GM12878 (cell line): ENCODE data around the gene ART1.

Experiments used
- CHD2 ChIP-seq: IDR thresholded peaks from 2 replicates; pipeline ENCODE4 v1.6.1; 2011; ENCODE audit warnings: low read depth, low read length, improper control_type of control experiment, borderline replicate concordance
- CTCF ChIP-seq, 3 experiments: IDR thresholded peaks in 2 of 3; conservative IDR thresholded peaks in 1 of 3; 2 replicates each; pipeline ENCODE4 v1.5.1; 2011; ENCODE audit warnings: low read depth in 3 of 3, low read length in 3 of 3, mild to moderate bottlenecking in 3 of 3, control low read depth in 2 of 3, moderate library complexity in 2 of 3, inconsistent platforms in 1 of 3, mixed read lengths in 1 of 3; ENCODE audit not compliant: control insufficient read depth in 2 of 3, insufficient read depth in 1 of 3; ENCODE audit errors: extremely low read depth in 1 of 3
- FOXM1 ChIP-seq: IDR thresholded peaks from 2 replicates; pipeline ENCODE4 v1.6.1; 2012; ENCODE audit warnings: low read depth, mild to moderate bottlenecking, inconsistent platforms, low read length, moderate library complexity
- JUND ChIP-seq: IDR thresholded peaks from 2 replicates; pipeline ENCODE4 v1.6.1; 2012; ENCODE audit warnings: low read depth, mild to moderate bottlenecking, low read length, improper control_type of control experiment, moderate library complexity
- PAX5 ChIP-seq: IDR thresholded peaks from 2 replicates; pipeline ENCODE4 v1.6.1; 2011; ENCODE audit warnings: low read depth, low read length, borderline replicate concordance
- POLR2A ChIP-seq: IDR thresholded peaks from 2 replicates; pipeline ENCODE4 v1.6.1; 2011; ENCODE audit warnings: low read depth, mild to moderate bottlenecking, low read length
- RAD21 ChIP-seq: IDR thresholded peaks from 2 replicates; pipeline ENCODE4 v1.6.1; 2011; ENCODE audit warnings: mild to moderate bottlenecking, low read depth, low read length, moderate library complexity; ENCODE audit not compliant: insufficient read depth
- RFX5 ChIP-seq: IDR thresholded peaks from 2 replicates; pipeline ENCODE4 v1.6.1; 2011; ENCODE audit warnings: low read depth, low read length, improper control_type of control experiment
- SIN3A ChIP-seq: IDR thresholded peaks from 2 replicates; pipeline ENCODE4 v1.6.1; 2012; ENCODE audit warnings: low read depth, low read length, improper control_type of control experiment
- TAF1 ChIP-seq: IDR thresholded peaks from 2 replicates; pipeline ENCODE4 v1.6.1; 2011; ENCODE audit warnings: mild to moderate bottlenecking, low read depth, low read length, borderline replicate concordance
- USF2 ChIP-seq: IDR thresholded peaks from 2 replicates; pipeline ENCODE4 v1.6.1; 2011; ENCODE audit warnings: low read depth, low read length, improper control_type of control experiment, borderline replicate concordance
- YY1 ChIP-seq: IDR thresholded peaks from 2 replicates; pipeline ENCODE4 v1.6.1; 2011; ENCODE audit warnings: low read depth, mild to moderate bottlenecking, low read length
- TF ChIP-seq, protein P1 (sequence below): IDR thresholded peaks from 2 replicates; pipeline ENCODE4 v1.6.1; 2012; ENCODE audit warnings: improper control_type of control experiment, low read depth, low read length; ENCODE audit not compliant: insufficient replicate concordance

DNA sequence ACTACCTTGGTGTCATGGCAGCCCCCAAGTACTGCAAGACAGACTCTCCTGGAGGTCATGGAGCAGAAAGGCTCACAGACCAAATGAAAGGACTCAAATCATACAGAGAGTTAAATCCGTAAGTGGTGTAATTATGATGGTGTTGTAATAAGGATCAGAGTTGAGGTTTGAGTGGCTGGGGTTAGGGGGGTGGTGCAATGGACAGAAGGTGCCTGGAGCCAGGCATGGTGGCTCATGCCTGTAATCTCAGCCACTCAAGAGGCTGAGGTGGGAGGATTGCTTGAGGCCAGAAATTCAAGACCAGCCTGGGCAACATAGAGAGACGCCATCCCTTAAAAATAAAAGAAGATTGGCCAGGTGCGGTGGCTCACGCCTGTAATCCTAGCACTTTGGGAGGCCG lies 21.8 kb upstream of the ART1 start:
- TF ChIP-seq RFX5 (no peak), CTCF (IDR thresholded peaks at IDR 0.05 in 2 of 3, conservative IDR thresholded peaks at IDR 0.05 in 1 of 3; ENCODE audit: control insufficient read depth in 2 of 3, extremely low read depth in 1 of 3, insufficient read depth in 1 of 3, low read depth in 3 of 3, low read length in 3 of 3) (no peak), POLR2A (no peak), YY1 (no peak), JUND (no peak), SIN3A (no peak), PAX5 (no peak), TAF1 (no peak), USF2 (no peak), CHD2 (no peak), RAD21 (no peak), FOXM1 (no peak)
- TF ChIP-seq, protein P1, sequence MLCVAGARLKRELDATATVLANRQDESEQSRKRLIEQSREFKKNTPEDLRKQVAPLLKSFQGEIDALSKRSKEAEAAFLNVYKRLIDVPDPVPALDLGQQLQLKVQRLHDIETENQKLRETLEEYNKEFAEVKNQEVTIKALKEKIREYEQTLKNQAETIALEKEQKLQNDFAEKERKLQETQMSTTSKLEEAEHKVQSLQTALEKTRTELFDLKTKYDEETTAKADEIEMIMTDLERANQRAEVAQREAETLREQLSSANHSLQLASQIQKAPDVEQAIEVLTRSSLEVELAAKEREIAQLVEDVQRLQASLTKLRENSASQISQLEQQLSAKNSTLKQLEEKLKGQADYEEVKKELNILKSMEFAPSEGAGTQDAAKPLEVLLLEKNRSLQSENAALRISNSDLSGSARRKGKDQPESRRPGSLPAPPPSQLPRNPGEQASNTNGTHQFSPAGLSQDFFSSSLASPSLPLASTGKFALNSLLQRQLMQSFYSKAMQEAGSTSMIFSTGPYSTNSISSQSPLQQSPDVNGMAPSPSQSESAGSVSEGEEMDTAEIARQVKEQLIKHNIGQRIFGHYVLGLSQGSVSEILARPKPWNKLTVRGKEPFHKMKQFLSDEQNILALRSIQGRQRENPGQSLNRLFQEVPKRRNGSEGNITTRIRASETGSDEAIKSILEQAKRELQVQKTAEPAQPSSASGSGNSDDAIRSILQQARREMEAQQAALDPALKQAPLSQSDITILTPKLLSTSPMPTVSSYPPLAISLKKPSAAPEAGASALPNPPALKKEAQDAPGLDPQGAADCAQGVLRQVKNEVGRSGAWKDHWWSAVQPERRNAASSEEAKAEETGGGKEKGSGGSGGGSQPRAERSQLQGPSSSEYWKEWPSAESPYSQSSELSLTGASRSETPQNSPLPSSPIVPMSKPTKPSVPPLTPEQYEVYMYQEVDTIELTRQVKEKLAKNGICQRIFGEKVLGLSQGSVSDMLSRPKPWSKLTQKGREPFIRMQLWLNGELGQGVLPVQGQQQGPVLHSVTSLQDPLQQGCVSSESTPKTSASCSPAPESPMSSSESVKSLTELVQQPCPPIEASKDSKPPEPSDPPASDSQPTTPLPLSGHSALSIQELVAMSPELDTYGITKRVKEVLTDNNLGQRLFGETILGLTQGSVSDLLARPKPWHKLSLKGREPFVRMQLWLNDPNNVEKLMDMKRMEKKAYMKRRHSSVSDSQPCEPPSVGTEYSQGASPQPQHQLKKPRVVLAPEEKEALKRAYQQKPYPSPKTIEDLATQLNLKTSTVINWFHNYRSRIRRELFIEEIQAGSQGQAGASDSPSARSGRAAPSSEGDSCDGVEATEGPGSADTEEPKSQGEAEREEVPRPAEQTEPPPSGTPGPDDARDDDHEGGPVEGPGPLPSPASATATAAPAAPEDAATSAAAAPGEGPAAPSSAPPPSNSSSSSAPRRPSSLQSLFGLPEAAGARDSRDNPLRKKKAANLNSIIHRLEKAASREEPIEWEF: no peak
